Activated T-cell treated with anti-CD3 and anti-CD28 coated beads for 1 hour (primary cell): Measurements from ENCODE around the gene ASCL4.

Experiments
- DNase-seq: peaks from one replicate; pipeline ENCODE4 v3.0.0-alpha.2; 2020; ENCODE audit warnings: low read depth

The ASCL4 gene

DNA sequence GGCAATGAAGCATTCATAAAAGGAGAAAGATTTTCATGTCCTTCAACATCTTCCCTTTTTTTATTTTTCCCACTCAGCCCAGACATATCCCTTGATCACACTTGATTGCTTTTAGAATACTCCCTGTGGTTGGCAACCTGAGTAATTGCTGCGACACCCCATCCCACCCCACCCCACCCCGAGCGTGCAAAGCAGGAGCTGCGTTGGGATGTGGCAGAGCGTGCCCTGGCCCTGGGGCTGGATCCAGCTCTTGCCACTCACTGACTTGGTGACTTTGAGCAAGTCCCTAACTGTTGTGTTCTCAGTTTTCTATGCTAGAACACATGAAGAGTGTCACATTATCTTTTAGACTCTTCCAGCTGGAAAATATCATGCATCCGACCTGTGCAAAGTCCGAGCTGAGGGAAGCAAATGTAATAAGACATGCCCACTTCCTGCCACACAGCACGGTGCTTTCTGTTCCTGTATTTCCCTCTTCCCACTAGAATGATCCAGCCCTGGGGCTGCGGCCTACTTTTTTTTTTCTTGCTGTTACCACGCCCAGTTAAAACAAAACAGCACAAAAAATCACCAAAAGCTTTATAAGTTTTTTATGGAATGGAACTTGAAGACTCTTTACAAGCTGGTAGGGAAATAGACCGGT, 4.0 kb downstream of the ASCL4 start:
- DNase-seq = no peak

DNA sequence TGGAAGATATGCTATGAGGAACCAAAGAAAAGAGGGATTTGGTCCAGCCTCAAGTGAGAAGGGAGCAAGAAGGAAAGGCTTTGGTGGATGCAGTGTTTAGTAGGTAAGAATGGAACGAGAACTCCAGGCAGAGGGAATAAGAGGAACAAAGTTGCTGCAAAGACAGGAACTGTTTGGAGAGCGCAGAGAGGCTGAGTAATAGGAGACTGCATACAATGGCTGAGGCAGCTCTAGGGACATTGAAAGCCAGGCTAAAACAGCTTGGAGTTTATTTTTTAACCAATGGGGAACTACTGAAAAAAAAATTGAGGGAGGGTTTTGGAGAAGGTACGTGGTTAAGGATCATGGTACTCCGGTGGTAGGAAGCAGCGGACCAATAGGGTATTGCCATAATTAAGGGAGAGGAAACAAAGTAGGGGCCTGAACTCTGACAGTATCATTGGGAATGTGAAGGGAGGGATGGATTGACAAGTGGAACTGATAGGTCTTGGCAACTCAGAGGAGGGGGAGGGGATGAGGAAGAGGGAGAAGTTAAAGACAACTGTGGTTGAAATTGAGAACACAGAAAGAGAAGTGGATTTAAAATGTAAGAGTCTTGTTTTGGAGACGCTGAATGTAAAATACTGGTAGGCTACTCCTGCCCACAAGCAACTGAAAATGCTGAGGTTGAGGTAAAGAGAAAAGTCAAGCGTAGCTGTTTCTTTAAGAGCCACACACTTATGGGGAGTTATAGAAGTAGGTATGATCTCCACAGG, 4.8 kb downstream of the ASCL4 start:
- DNase-seq = no peak

GRCh38 chr12:107780298-107780697, 5.8 kb downstream of the ASCL4 start:
- no peak for DNase-seq

GRCh38 chr12:107782067-107782466, 7.6 kb downstream of the ASCL4 start:
- DNase-seq = no peak

DNA sequence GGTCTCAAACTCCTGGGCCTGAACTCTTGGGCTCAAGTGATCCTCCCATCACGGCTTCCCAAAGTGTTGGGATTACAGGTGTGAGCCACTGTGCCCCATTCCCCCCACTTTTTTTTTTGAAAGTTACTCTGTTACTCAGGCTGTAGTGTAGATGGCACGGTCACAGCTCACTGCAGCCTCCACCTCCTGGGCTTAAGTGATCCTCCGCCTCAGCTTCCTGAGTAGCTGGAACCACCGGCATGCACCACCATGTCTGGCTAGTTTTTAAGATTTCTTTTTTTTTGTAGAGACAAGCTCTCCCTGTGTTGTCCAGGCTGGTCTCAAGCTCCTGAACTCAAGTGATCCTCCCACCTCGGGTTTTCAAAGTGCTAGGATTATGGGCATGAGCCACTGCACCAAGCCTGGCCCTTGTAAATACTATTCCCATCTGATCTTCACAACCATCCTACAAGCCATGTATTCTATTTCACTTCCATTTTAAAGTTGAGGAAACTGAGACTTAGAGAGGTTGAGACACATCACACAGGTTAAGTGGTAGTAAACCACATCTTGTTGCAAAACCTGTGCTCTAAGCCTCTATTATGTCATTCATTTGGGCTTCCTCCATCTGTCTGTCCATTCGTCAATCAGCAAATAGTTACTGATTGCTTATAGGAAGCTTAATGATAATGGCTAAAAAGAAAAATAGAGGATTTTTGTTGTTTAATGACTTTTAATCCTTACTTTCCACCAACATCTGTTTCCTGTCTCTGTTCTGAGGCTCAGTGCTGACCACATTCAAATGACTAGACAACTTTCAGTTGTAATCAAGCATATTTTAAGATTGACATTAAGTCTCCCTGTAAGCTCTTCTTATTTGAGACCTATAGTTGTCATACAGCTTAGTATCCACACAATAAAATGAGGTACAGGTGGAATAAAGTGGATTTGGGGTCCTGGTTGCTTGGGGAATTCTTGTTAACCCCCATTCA, 9.2 kb downstream of the ASCL4 start:
- DNase-seq = no peak

GRCh38 chr12:107788281-107788680, 13.8 kb downstream of the ASCL4 start:
- no peak for DNase-seq

DNA sequence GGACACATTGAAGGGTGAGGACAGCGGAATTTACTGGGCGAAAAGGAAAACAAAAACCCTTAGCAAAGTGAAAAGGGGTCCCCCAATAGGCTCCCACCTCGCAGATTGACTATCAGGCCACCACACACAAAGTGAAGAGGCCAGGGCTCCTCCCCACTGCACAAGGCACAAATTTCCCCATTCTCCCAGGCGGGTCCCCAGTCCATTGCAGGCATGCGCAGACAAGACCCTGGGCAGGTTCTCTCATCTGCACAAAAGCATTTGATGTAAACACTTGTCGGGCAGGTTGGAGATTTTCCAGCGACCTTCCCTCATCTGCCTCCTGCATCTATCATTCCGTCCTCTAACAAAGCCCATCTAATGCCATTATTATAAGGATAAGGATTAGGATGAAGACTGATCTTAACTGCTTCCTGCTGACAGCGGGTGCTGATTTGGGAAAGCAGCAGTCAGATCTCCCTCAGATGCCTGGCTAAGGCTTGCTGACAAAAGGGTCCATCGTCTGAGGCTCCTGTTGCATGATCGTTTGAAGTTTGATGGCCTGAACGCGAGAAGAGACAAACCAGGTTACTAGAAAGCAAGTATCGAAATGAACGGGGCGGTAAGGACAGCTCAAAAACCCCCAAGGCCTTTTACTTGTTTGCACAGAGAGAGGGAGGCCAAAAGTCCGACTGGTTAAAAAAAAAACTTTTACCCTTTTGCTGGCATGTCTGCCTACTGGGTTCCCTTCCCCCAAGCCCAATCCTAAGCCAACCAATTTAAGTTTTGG, 14.4 kb downstream of the ASCL4 start:
- DNase-seq = no peak

- no peak for DNase-seq
Measured at GRCh38 chr12:107791465-107792089, 17.1 kb downstream of the ASCL4 start.

GRCh38 chr12:107794451-107794850, 19.9 kb downstream of the ASCL4 start:
- DNase-seq = no peak

GRCh38 chr12:107798580-107798979, 24.1 kb downstream of the ASCL4 start:
- DNase-seq = no peak

DNA sequence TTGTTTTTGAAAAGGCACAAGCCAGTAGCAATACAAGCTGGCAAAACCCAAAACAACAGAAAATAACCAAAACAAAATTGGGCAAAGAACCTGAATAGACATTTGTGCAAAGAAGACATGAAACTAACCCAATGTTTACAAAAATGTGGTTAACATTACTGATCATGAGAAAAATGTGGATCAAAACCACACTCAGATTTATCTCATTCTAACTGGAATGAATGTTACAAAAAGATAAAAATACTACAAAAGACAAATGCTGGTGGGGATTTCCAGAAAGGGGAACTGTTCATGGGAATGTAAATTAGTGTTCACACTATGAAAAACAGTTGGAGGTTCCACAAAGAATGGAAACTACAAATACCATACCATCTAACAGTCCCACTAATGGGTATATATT, 26.6 kb downstream of the ASCL4 start:
- no peak for DNase-seq

- DNase-seq = no peak
Measured at GRCh38 chr12:107803092-107803491, 28.6 kb downstream of the ASCL4 start.

DNA sequence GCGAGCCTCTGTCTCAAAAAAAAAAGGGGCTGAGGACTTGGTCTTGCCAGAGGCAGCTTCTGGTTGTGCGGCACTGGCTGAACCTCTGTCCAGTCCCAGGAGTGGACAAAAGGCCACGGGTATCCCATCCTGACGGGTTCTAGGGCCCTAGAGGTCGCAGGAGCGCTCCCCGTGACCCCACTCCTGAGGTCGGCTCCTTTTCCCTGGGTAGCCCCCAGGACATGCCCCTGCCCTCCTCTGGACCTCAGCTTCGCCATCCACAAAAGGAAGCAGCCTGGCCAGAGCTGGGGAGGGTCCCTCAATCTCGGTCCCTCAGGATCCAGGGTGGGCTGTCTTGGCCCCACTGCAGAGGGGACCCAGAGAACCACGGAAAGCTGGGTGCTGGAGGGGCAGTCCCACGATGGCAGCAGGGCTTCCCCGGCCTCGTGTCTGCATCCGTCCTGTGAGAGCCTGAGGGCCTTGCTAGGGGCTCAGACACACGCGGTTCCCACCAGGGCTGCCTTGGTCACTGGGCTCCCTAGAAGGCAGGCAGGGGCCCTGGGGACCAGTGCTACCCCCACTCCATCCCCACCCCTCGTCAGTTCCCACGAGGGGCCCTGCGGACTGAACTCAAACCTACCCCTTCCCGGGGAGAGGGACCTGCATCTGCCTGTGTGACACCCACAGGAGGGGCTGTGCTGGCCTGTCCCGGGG, 31.1 kb downstream of the ASCL4 start:
- no peak for DNase-seq

DNA sequence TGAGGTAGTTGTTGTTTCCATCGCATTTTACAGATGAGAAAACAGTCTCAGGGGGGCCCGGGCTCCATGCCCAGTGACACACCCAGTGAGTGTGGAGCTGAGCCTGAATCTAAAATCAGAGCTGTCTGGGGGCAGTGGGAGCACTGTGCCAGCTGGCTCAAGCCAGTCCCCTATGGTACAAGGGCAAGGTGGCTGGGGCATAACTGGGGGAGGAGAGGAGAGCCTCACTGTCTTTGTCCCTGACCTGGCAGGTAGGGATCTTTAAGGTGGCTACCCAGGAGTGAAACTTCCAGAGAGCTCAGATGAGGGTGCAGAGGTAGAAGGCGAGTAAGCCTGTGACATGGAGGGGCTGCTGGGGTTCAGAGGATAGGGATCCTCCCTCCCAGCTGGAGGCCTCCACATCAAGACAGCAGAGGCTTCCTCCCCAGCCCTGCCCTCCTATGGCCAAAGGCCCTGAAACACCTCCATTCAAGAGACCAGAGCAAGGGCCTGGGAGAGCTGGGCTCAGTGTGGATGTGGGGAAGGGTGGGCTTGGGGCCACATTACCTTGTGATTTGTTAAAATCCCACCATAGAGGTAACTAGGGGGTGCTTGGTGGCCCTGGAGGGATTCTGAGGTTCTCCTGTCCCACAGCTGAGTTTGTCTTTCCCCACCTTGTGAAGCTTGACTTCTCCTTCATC, 33.1 kb downstream of the ASCL4 start:
- no peak for DNase-seq

GRCh38 chr12:107817250-107817649, 42.7 kb downstream of the ASCL4 start:
- no peak for DNase-seq

DNA sequence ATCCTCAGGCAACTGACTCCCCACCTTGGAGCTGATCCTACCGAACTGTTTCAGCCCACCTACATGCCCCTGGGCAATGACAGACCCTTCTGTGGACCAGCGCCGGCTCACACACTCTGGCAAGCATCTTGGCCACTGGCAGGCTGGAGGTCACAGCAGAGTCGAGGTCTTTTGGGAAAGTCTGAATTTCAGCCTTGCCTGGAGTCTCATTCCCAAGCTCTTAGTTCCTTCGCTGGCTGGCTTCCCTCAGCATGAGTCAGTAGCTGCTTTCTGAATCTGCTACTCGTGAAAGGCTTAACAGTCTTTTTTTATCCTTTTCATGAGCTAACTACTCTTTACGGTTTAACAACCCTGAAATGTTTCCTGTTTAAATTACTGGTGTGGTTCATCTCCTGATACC, 44.5 kb downstream of the ASCL4 start:
- no peak for DNase-seq

DNA sequence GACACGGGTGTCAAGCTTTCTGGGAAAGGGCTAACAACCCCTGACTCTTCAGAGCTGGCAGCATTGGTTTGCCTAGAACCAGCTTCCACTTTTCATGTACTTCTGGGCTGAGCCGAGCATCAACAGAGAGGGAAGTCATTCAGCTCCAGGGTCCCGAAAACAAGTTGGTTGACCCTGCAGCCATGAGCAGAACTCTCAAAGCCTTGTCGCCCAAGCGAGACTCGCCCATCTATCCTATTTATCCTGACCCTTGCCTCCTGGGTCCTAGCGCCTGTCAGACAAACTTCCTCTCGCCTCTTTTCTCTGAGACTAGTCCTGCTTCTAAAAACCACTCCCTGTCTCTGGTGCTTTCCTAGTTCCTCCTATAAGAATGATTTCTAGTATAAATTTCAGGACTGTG, 47.9 kb downstream of the ASCL4 start:
- DNase-seq = no peak
